SK-N-MC (cell line): ENCODE measurements around the gene EIF2B2.

Source experiments
- EZH2 ChIP-seq: fragments of 200-600 bp; sonication (generic); IDR thresholded peaks from one replicate; pipeline ENCODE4 v1.6.1; 2017; ENCODE audit warnings: antibody characterized with exemption
- POLR2AphosphoS5 ChIP-seq: IDR thresholded peaks from 2 replicates; pipeline ENCODE4 v1.6.1; 2012; ENCODE audit warnings: mild to moderate bottlenecking, low read depth, low read length, borderline replicate concordance

DNA sequence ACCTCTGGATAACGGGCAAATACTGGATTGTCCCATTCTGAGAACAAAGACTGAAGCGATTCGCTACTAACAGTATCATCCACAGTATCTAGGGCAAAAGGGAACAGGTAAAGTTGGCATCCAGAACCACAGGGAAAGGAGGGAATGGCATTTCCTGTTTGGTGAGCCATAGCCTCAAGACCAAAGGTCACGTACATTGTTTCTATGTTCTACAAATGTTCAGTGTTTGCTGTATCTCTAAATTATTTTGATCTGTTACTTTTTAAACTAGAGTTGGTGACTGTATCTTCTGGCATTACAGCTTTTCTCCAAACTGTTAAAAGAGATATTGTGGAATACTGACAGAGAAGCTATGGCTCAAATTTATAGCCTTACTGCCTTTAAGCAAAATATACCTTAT, 38.9 kb downstream of the EIF2B2 start:
- TF ChIP-seq POLR2AphosphoS5 (no peak), EZH2 (no peak)
